HCT116 (cell line): ENCODE measurements around the gene WDR35. TPM values are rescaled to one million over a fixed set of nuclear protein-coding genes. Genes with fewer than 3 reads are reported as not detected.

ENCODE experiments used
- ATAC-seq: fragments of 200-7000 bp; cut with Tn5 transposase; 2 replicates; pipeline ENCODE4 v1.9.1; 2020; ENCODE audit warnings: mild to moderate bottlenecking, moderate library complexity
- BruUV-seq: library from RNA; stranded (reverse); fragments of 400-500 nt; replicated peaks from 2 replicates; lab custom pipeline; 2021; lab: Mats Ljungman, UMichigan
- CTCF ChIA-PET: fragments of 300-600 bp; sonication (Branson Sonifier 250); formaldehyde crosslinking; loops from one replicate; lab custom pipeline; 2021; ENCODE audit warnings: antibody characterized with exemption; lab: Charles Lee
- POLR2A ChIA-PET: fragments of 300-600, 350-600 bp; sonication (Branson Sonifier 250); formaldehyde crosslinking; loops from one replicate; lab custom pipeline; 2021; ENCODE audit warnings: antibody characterized with exemption; lab: Charles Lee
- RAD21 ChIA-PET, 2 experiments: fragments of 300-600 bp; sonication (Branson Sonifier 250); formaldehyde crosslinking; loops; one replicate each; lab custom pipeline; 2023; ENCODE audit warnings: low total read pairs in 2 of 2; ENCODE audit not compliant: uncharacterized antibody in 2 of 2, unreplicated experiment in 2 of 2, low non-redundant PET in 1 of 2; lab: Charles Lee
- DNase-seq: peaks from one replicate; pipeline ENCODE4 v3.0.0-alpha.2; 2010; ENCODE audit warnings: low read depth, low spot score
- H2AFZ ChIP-seq: fragments of 200-600 bp; shearing (Covaris generic), sonication (generic); 2 replicates; pipeline ENCODE4 v1.6.1; 2017; ENCODE audit warnings: low read depth, mixed run types, mixed read lengths, antibody characterized with exemption, low read length; ENCODE audit not compliant: poor library complexity, severe bottlenecking
- H3K27ac ChIP-seq: 2 replicates; pipeline ENCODE4 v1.5.1; 2012; ENCODE audit warnings: low read depth, low read length
- H3K27me3 ChIP-seq: fragments of 200-600 bp; sonication (generic); 2 replicates; pipeline ENCODE4 v1.6.1; 2016; ENCODE audit warnings: mixed run types, low read length, mixed read lengths; ENCODE audit not compliant: insufficient read depth
- H3K36me3 ChIP-seq, 2 experiments: fragments of 200-500 bp in 1 of 2; fragments of 200-600 bp in 1 of 2; sonication (Bioruptor generic) in 1 of 2; sonication (generic) in 1 of 2; 2 replicates each; pipeline versions ENCODE4 v1.5.1 to v1.6.1; 2014 to 2016; ENCODE audit warnings: low read length in 2 of 2, inconsistent platforms in 1 of 2, mixed read lengths in 1 of 2, mixed run types in 1 of 2; ENCODE audit not compliant: insufficient read depth in 2 of 2, control insufficient read depth in 1 of 2
- H3K4me1 ChIP-seq, 2 experiments: fragments of 200-600 bp in 1 of 2; sonication (generic) in 1 of 2; 2 replicates each; pipeline versions ENCODE4 v1.5.1 to v1.6.1; 2012 to 2017; ENCODE audit warnings: low read length in 2 of 2, inconsistent platforms in 1 of 2, mild to moderate bottlenecking in 1 of 2, mixed read lengths in 1 of 2, mixed run types in 1 of 2, moderate library complexity in 1 of 2; ENCODE audit not compliant: insufficient read depth in 2 of 2, control insufficient read depth in 1 of 2
- H3K4me2 ChIP-seq: fragments of 200-600 bp; sonication (generic); 2 replicates; pipeline ENCODE4 v1.6.1; 2017; ENCODE audit warnings: mixed run types, low read length, mixed read lengths
- H3K4me3 ChIP-seq, 2 experiments: fragments of 200-600 bp in 1 of 2; sonication (generic) in 1 of 2; replicated peaks in 1 of 2; 2 replicates each; pipeline ENCODE4 v1.5.1; 2011 to 2016; ENCODE audit warnings: low read length in 2 of 2, control low read depth in 1 of 2, low read depth in 1 of 2, mild to moderate bottlenecking in 1 of 2, mixed read lengths in 1 of 2, mixed run types in 1 of 2
- H3K79me2 ChIP-seq: fragments of 200-600 bp; sonication (generic); 2 replicates; pipeline ENCODE4 v1.6.1; 2017; ENCODE audit warnings: mild to moderate bottlenecking, mixed run types, low read length, moderate library complexity, mixed read lengths; ENCODE audit not compliant: insufficient read depth
- H3K9ac ChIP-seq: fragments of 200-600 bp; sonication (generic); 2 replicates; pipeline ENCODE4 v1.6.1; 2016; ENCODE audit warnings: low read length, mixed read lengths
- H3K9me2 ChIP-seq: fragments of 200-600 bp; sonication (generic), shearing (Covaris generic); 2 replicates; pipeline ENCODE4 v1.6.1; 2017; ENCODE audit warnings: mixed run types, mild to moderate bottlenecking, moderate library complexity; ENCODE audit not compliant: insufficient read depth
- H3K9me3 ChIP-seq, 2 experiments: fragments of 200-500 bp in 1 of 2; fragments of 200-600 bp in 1 of 2; sonication (Bioruptor generic) in 1 of 2; sonication (generic) in 1 of 2; 2 replicates each; pipeline ENCODE4 v1.6.1; 2014 to 2017; ENCODE audit warnings: low read length in 2 of 2, mixed read lengths in 2 of 2, inconsistent platforms in 1 of 2, low read depth in 1 of 2, mild to moderate bottlenecking in 1 of 2, mixed run types in 1 of 2, moderate library complexity in 1 of 2; ENCODE audit not compliant: control insufficient read depth in 1 of 2, insufficient read depth in 1 of 2
- H4K20me1 ChIP-seq: fragments of 200-600 bp; sonication (generic), shearing (Covaris generic); 2 replicates; pipeline ENCODE4 v1.6.1; 2017; ENCODE audit warnings: mixed run types, mild to moderate bottlenecking, moderate library complexity; ENCODE audit not compliant: insufficient read depth
- CBX3 ChIP-seq: IDR thresholded peaks from 2 replicates; pipeline ENCODE4 v1.6.1; 2012; ENCODE audit warnings: low read depth
- CTCF ChIP-seq, 3 experiments: fragments of 200-600 bp in 1 of 3; sonication (generic) in 1 of 3; IDR thresholded peaks in 2 of 3; conservative IDR thresholded peaks in 1 of 3; 2 replicates each; pipeline ENCODE4 v1.5.1; 2012 to 2017; ENCODE audit warnings: low read depth in 2 of 3, low read length in 2 of 3, antibody characterized with exemption in 1 of 3, borderline replicate concordance in 1 of 3, control low read depth in 1 of 3, mild to moderate bottlenecking in 1 of 3, mixed read lengths in 1 of 3, mixed run types in 1 of 3, moderate library complexity in 1 of 3; ENCODE audit not compliant: insufficient read depth in 1 of 3
- ELF1 ChIP-seq: IDR thresholded peaks from 2 replicates; pipeline ENCODE4 v1.6.1; 2012; ENCODE audit warnings: low read depth, borderline replicate concordance
- EZH2 ChIP-seq: fragments of 200-600 bp; sonication (generic); IDR thresholded peaks from 2 replicates; pipeline ENCODE4 v1.6.1; 2017; ENCODE audit warnings: antibody characterized with exemption, mixed run types
- EZH2phosphoT487 ChIP-seq: fragments of 200-600 bp; IDR thresholded peaks from 2 replicates; pipeline ENCODE4 v1.6.1; 2018; ENCODE audit warnings: antibody characterized with exemption, borderline replicate concordance
- FOSL1 ChIP-seq: IDR thresholded peaks from 2 replicates; pipeline ENCODE4 v1.6.1; 2012; ENCODE audit warnings: low read depth
- JUND ChIP-seq: IDR thresholded peaks from 2 replicates; pipeline ENCODE4 v1.6.1; 2012
- POLR2AphosphoS5 ChIP-seq: IDR thresholded peaks from 2 replicates; pipeline ENCODE4 v1.6.1; 2011; ENCODE audit warnings: mild to moderate bottlenecking, low read depth, low read length, moderate library complexity
- RAD21 ChIP-seq: IDR thresholded peaks from 2 replicates; pipeline ENCODE4 v1.6.1; 2012; ENCODE audit warnings: low read depth, mild to moderate bottlenecking
- REST ChIP-seq: IDR thresholded peaks from 2 replicates; pipeline ENCODE4 v1.6.1; 2012; ENCODE audit warnings: low read depth
- SP1 ChIP-seq: IDR thresholded peaks from 2 replicates; pipeline ENCODE4 v1.6.1; 2012; ENCODE audit warnings: low read depth
- SRF ChIP-seq: IDR thresholded peaks from 2 replicates; pipeline ENCODE4 v1.6.1; 2012; ENCODE audit warnings: low read depth
- TCF7L2 ChIP-seq: IDR thresholded peaks from 2 replicates; pipeline ENCODE4 v1.7.0; 2011; ENCODE audit warnings: borderline replicate concordance, inconsistent platforms; ENCODE audit not compliant: insufficient read depth, insufficient read length; ENCODE audit errors: extremely low read depth
- YY1 ChIP-seq: IDR thresholded peaks from 2 replicates; pipeline ENCODE4 v1.6.1; 2011; ENCODE audit warnings: low read length, low read depth, moderate library complexity, mild to moderate bottlenecking; ENCODE audit not compliant: insufficient replicate concordance; ENCODE audit errors: extremely low read depth
- ZFX ChIP-seq: fragments of 450-650 bp; IDR thresholded peaks from 2 replicates; pipeline ENCODE4 v1.6.1; 2017
- ZNF274 ChIP-seq: fragments of 200-500 bp; sonication (Bioruptor generic); IDR thresholded peaks from 2 replicates; pipeline ENCODE4 v1.6.1; 2014; ENCODE audit warnings: mild to moderate bottlenecking, low read depth, low read length, inconsistent platforms
- intact Hi-C: fragments of 100-400 bp; cut with micrococcal nuclease; formaldehyde crosslinking; loops from 2 replicates; pipeline ENCODE4 v1.10.0; 2022
- total RNA-seq: library from RNA; stranded (reverse); gene quantifications from one replicate; pipeline ENCODE4 v1.2.1, GENCODE V29; 2021; ENCODE audit not compliant: unreplicated experiment
- TF ChIP-seq, protein P1 (sequence below): IDR thresholded peaks from 2 replicates; pipeline ENCODE4 v1.6.1; 2012
- TF ChIP-seq, protein P2 (sequence below): IDR thresholded peaks from 2 replicates; pipeline ENCODE4 v1.6.1; 2011; ENCODE audit warnings: mild to moderate bottlenecking, low read length, moderate library complexity; ENCODE audit not compliant: insufficient replicate concordance; ENCODE audit errors: extremely low read depth
- TF ChIP-seq, protein P3 (sequence below): IDR thresholded peaks from 2 replicates; pipeline ENCODE4 v1.6.1; 2012

The WDR35 gene
- total RNA-seq, 1 experiment from 2014 or later, result 9.6 TPM

DNA sequence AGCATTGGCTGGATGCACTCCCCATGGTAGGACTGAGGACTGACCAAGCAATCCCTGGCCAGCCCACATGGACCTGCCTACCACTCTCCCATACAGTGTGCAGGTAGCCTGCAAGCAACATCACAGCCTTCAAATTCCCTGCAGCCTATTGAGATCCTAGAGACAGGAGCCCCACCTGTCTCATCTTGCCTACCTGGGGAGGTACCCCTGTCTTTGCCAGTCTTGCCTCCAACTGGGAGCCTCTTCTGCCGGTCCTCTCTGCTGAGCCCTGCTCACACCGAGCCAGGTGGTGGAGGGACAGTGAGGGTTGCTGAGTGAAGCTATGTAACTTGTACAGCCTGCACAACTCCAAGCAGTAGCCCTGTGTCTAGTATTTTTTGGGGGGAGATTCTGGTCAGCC is 118.1 kb downstream of the WDR35 start:
- H3K27me3 ChIP-seq, result no peaks in the 10 kb centered on the region
- H3K4me1 ChIP-seq, result no peaks in the 10 kb centered on the region
- RAD21 ChIA-PET, result no interaction called here
- no peaks in the 10 kb centered on the region for H3K36me3 ChIP-seq
- POLR2A ChIA-PET, result no interaction called here
- intact Hi-C loops, result no loop called here
- TF ChIP-seq POLR2AphosphoS5, result no peak
- TF ChIP-seq, protein P1, sequence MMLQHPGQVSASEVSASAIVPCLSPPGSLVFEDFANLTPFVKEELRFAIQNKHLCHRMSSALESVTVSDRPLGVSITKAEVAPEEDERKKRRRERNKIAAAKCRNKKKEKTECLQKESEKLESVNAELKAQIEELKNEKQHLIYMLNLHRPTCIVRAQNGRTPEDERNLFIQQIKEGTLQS, result no peak
- TF ChIP-seq RAD21, result no peak
- TF ChIP-seq ZNF274, result no peak
- TF ChIP-seq SRF, result no peak
- TF ChIP-seq, protein P2, sequence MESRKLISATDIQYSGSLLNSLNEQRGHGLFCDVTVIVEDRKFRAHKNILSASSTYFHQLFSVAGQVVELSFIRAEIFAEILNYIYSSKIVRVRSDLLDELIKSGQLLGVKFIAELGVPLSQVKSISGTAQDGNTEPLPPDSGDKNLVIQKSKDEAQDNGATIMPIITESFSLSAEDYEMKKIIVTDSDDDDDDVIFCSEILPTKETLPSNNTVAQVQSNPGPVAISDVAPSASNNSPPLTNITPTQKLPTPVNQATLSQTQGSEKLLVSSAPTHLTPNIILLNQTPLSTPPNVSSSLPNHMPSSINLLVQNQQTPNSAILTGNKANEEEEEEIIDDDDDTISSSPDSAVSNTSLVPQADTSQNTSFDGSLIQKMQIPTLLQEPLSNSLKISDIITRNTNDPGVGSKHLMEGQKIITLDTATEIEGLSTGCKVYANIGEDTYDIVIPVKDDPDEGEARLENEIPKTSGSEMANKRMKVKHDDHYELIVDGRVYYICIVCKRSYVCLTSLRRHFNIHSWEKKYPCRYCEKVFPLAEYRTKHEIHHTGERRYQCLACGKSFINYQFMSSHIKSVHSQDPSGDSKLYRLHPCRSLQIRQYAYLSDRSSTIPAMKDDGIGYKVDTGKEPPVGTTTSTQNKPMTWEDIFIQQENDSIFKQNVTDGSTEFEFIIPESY, result no peak
- TF ChIP-seq EZH2phosphoT487, result no peak
- TF ChIP-seq ELF1, result no peak
- TF ChIP-seq TCF7L2, result no peak
- no peak for TF ChIP-seq EZH2
- no peak for TF ChIP-seq YY1
- TF ChIP-seq REST, result no peak
- no peak for TF ChIP-seq FOSL1
- TF ChIP-seq ZFX, result no peak
- TF ChIP-seq CTCF (IDR thresholded peaks at IDR 0.05 in 2 of 3, conservative IDR thresholded peaks at IDR 0.05 in 1 of 3; ENCODE audit: borderline replicate concordance in 1 of 3, insufficient read depth in 1 of 3, low read depth in 2 of 3, low read length in 2 of 3), result no peak
- TF ChIP-seq, protein P3, sequence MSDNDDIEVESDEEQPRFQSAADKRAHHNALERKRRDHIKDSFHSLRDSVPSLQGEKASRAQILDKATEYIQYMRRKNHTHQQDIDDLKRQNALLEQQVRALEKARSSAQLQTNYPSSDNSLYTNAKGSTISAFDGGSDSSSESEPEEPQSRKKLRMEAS, result no peak
- TF ChIP-seq SP1, result no peak
- TF ChIP-seq JUND, result no peak
- no peak for TF ChIP-seq CBX3
- CTCF ChIA-PET, result no interaction called here
- no peaks in the 10 kb centered on the region for H3K79me2 ChIP-seq
- H3K9me2 ChIP-seq, result no peaks in the 10 kb centered on the region
- H3K4me3 ChIP-seq, result no peak overlapping the region
- no peaks in the 10 kb centered on the region for H3K9me3 ChIP-seq
- no peaks in the 10 kb centered on the region for H4K20me1 ChIP-seq
- DNase-seq, result no peak
- no peak overlapping the region for H3K4me2 ChIP-seq
- no peak overlapping the region for H3K27ac ChIP-seq
- no peak overlapping the region for H3K9ac ChIP-seq
- H2AFZ ChIP-seq, result no peak overlapping the region
- BruUV-seq, result no TSS peak
- no peak for ATAC-seq
